ENCODE measurements around the gene SARDH.

SARDH gene

DNA sequence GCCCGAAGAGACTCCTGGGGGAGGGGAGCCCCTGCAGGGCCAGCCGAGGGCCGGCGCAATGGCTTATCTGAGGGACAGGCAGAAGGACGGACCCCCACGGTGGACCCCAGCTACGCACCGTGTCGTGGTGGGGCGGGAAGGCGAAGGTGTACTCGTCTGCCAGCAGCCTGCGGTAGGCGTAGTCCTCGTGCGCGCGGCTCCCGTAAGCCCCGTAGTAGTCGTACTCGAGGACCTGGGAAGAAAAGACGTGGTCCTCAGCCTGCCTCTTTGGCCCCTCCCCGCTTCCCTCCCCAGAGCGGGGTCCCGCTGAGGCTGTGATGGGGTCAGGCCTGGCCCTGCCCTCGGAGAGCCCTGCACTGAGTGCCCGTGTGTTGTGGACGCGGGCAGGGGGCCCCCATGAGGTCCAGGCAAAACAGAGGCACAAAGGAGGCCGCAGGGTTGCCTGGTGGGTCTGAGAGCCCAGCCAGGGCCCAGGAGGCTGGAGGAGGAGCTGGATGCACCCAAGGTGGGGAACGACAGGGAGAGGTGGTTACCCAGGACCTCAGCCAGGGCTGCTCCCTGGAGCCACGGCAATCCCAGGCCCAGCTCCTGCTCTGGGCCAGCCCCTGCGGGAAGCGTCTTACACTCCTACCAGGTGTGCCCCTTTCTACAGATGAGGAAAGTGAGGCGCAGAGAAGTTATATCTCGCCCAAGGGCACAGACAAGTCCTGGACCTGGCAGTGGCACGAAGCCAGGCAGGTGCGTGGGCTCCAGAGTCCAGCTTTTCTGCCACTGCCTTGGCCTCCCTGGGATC lies 35.2 kb downstream of the SARDH start:
- no peak overlapping the region for H3K4me3 ChIP-seq (ENCODE audit: low read depth, low read length)
- H3K9ac ChIP-seq (ENCODE audit: low read length), result no peak overlapping the region
- H3K4me1 ChIP-seq (ENCODE audit: control insufficient read depth, insufficient read depth, low read length), result peaks cover 17% of the 10 kb centered on the region
- no peak overlapping the region for H3K27ac ChIP-seq (ENCODE audit: low read depth, low read length)
- H3K9me3 ChIP-seq (ENCODE audit: control insufficient read depth, insufficient read depth, low read depth, low read length), result no peaks in the 10 kb centered on the region
- no peaks in the 10 kb centered on the region for H3K27me3 ChIP-seq (ENCODE audit: control insufficient read depth, insufficient read depth, low read length)
- no peaks in the 10 kb centered on the region for H3K36me3 ChIP-seq (ENCODE audit: control insufficient read depth, insufficient read depth, low read length)

- Histone ChIP-seq H3K27me3 (ENCODE audit: control insufficient read depth, insufficient read depth, low read length) (no peaks in the 10 kb centered on the region), H3K4me1 (ENCODE audit: control insufficient read depth, insufficient read depth, low read length) (peaks cover 17% of the 10 kb centered on the region), H3K9ac (ENCODE audit: low read length) (no peak overlapping the region), H3K27ac (ENCODE audit: low read depth, low read length) (no peak overlapping the region), H3K9me3 (ENCODE audit: control insufficient read depth, insufficient read depth, low read depth, low read length) (no peaks in the 10 kb centered on the region), H3K4me3 (ENCODE audit: low read depth, low read length) (no peak overlapping the region), H3K36me3 (ENCODE audit: control insufficient read depth, insufficient read depth, low read length) (no peaks in the 10 kb centered on the region)
These were observed 36.0 kb downstream of the SARDH start for GRCh38 chr9:133701981-133702797.

DNA sequence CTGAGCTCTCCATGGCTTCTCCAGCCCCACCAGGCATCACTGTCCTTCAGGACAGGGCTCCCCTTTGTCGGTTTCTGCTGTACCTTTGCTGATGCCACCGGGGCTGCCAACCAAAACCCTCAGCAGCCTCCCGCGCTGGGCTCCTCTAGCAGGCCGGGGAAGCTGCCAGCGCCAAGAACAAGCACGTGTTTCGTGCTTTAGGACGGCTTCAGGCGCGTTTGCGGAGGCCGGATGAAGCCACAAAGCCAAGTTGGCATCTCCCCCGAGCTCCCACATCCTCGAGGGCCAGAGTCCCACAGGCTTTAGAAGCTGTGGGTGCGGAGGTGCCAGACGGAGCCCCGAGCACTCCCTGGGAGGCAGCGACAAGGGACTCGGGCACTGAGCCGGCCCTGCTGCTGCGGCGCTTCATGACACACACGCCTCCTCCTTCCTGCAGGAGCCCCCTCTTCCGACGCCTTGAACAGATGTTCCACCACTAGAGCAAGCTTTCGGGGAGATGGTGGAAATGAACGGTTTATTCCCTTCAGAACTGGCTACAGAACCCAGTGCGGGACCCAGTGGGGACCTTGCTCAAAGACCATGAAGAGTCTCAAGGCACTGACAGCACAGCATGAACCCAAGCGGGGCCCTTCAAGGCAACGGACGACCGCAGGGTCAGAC lies 36.7 kb downstream of the SARDH start:
- H3K4me3 ChIP-seq (ENCODE audit: low read depth, low read length), result no peak overlapping the region
- H3K4me1 ChIP-seq (ENCODE audit: control insufficient read depth, insufficient read depth, low read length), result peaks cover 17% of the 10 kb centered on the region
- no peaks in the 10 kb centered on the region for H3K27me3 ChIP-seq (ENCODE audit: control insufficient read depth, insufficient read depth, low read length)
- no peak overlapping the region for H3K27ac ChIP-seq (ENCODE audit: low read depth, low read length)
- no peak overlapping the region for H3K9ac ChIP-seq (ENCODE audit: low read length)
- no peaks in the 10 kb centered on the region for H3K9me3 ChIP-seq (ENCODE audit: control insufficient read depth, insufficient read depth, low read depth, low read length)
- no peaks in the 10 kb centered on the region for H3K36me3 ChIP-seq (ENCODE audit: control insufficient read depth, insufficient read depth, low read length)

DNA sequence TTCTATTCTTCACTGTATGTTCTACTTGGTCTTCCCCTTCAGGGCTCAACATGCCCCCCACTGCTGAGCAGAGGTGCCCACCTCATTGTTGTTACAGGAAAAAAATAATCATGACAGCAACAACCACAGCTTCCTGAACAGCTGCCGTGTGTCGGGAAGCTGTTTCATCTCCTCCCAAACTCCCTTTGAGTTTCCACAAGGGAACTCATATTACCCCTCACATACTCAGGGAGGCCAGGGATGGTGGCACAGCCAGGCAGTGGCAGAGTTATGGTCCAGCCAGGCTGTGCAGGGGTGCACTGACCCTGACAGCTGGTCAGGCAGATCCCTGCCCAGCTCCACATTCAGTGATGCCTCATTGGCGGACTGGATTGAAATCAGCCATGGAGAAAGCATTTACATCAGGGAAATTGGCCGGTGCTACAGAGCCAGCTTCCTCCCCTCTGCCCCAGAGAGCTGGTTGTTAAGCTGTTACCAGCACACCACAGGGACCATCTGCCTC lies 37.3 kb downstream of the SARDH start:
- no peak overlapping the region for H3K27ac ChIP-seq (ENCODE audit: low read depth, low read length)
- H3K9ac ChIP-seq (ENCODE audit: low read length), result no peak overlapping the region
- H3K4me1 ChIP-seq (ENCODE audit: control insufficient read depth, insufficient read depth, low read length), result peaks cover 17% of the 10 kb centered on the region

DNA sequence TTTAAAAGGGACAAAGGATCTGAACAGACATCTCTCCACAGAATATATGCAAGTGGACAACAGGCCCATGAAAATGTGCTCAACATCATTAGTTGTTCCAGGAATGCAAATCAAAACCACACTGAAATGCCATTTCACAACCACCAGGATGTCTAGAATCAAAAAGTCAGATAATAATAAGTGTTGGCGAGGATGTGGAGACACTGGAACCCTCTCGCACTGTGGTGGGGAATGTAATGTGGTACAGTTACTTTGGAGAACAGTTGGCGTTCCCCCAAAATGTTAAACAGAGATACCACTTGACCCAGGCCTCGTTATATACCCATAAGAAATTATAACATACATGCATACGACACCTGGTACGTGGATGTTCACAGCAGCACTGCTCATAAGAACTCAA lies 38.6 kb downstream of the SARDH start:
- H3K27me3 ChIP-seq (ENCODE audit: control insufficient read depth, insufficient read depth, low read length), result no peaks in the 10 kb centered on the region
- H3K4me1 ChIP-seq (ENCODE audit: control insufficient read depth, insufficient read depth, low read length), result peaks cover 17% of the 10 kb centered on the region
- H3K4me3 ChIP-seq (ENCODE audit: low read depth, low read length), result no peak overlapping the region
- H3K9ac ChIP-seq (ENCODE audit: low read length), result no peak overlapping the region
- no peaks in the 10 kb centered on the region for H3K36me3 ChIP-seq (ENCODE audit: control insufficient read depth, insufficient read depth, low read length)
- H3K9me3 ChIP-seq (ENCODE audit: control insufficient read depth, insufficient read depth, low read depth, low read length), result no peaks in the 10 kb centered on the region
- H3K27ac ChIP-seq (ENCODE audit: low read depth, low read length), result no peak overlapping the region

More for the DNA sequence above, 37.3 kb downstream of the SARDH start:
- Histone ChIP-seq H3K9me3 (ENCODE audit: control insufficient read depth, insufficient read depth, low read depth, low read length) (no peaks in the 10 kb centered on the region), H3K4me3 (ENCODE audit: low read depth, low read length) (no peak overlapping the region), H3K36me3 (ENCODE audit: control insufficient read depth, insufficient read depth, low read length) (no peaks in the 10 kb centered on the region), H3K27me3 (ENCODE audit: control insufficient read depth, insufficient read depth, low read length) (no peaks in the 10 kb centered on the region)

DNA sequence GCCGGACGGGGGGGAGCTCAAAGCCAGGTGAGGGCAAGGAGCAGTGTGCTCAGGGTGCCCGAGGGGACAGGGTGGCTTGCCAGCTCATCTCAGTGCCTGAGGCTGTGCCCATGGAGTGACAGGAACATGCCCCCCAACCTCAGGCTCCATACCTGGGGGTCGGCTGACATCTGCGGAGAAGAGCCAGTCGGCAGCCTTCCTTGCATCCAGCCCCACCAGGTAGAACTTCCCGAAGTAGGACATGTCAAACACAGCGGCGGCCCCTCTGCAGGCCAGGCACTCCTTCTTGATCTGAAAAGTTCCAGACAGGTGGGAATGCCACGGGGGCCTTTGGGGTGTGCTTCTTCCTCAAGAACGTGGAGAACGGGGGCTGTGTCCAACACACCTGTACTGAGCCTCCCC lies 42.1 kb downstream of the SARDH start:
- no peaks in the 10 kb centered on the region for H3K9me3 ChIP-seq (ENCODE audit: control insufficient read depth, insufficient read depth, low read depth, low read length)
- peaks cover 6% of the 10 kb centered on the region; the same call in 1 of the 2 replicates for H3K4me1 ChIP-seq (ENCODE audit: control insufficient read depth, insufficient read depth, low read length)
- H3K27me3 ChIP-seq (ENCODE audit: control insufficient read depth, insufficient read depth, low read length), result no peaks in the 10 kb centered on the region
- H3K36me3 ChIP-seq (ENCODE audit: control insufficient read depth, insufficient read depth, low read length), result no peaks in the 10 kb centered on the region
- H3K4me3 ChIP-seq (ENCODE audit: low read depth, low read length), result no peak overlapping the region
- H3K9ac ChIP-seq (ENCODE audit: low read length), result no peak overlapping the region
- H3K27ac ChIP-seq (ENCODE audit: low read depth, low read length), result no peak overlapping the region

DNA sequence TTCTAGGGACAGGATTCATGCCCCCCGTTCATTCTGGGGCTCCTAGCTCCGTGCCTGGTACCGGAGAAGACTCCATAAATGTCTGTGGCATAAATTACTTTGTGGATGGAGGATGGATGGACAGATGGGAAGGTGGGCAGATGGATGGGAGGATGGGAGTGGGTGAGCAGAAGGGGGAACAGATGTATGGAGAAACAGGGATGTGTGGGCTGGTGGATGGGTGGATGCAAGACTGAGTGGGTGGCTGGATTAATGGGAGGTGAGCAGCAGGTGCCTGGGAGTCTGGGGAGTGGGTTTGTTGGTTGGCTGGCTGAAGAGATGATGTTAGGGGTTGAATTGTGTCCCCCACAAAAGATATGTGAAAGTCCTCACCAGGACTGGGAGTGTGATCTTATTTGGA lies 43.5 kb downstream of the SARDH start:
- Histone ChIP-seq H3K4me3 (ENCODE audit: low read depth, low read length) (no peak overlapping the region), H3K4me1 (ENCODE audit: control insufficient read depth, insufficient read depth, low read length) (peaks cover 6% of the 10 kb centered on the region; the same call in 1 of the 2 replicates), H3K9me3 (ENCODE audit: control insufficient read depth, insufficient read depth, low read depth, low read length) (no peaks in the 10 kb centered on the region), H3K27me3 (ENCODE audit: control insufficient read depth, insufficient read depth, low read length) (no peaks in the 10 kb centered on the region), H3K36me3 (ENCODE audit: control insufficient read depth, insufficient read depth, low read length) (no peaks in the 10 kb centered on the region), H3K9ac (ENCODE audit: low read length) (no peak overlapping the region), H3K27ac (ENCODE audit: low read depth, low read length) (no peak overlapping the region)

DNA sequence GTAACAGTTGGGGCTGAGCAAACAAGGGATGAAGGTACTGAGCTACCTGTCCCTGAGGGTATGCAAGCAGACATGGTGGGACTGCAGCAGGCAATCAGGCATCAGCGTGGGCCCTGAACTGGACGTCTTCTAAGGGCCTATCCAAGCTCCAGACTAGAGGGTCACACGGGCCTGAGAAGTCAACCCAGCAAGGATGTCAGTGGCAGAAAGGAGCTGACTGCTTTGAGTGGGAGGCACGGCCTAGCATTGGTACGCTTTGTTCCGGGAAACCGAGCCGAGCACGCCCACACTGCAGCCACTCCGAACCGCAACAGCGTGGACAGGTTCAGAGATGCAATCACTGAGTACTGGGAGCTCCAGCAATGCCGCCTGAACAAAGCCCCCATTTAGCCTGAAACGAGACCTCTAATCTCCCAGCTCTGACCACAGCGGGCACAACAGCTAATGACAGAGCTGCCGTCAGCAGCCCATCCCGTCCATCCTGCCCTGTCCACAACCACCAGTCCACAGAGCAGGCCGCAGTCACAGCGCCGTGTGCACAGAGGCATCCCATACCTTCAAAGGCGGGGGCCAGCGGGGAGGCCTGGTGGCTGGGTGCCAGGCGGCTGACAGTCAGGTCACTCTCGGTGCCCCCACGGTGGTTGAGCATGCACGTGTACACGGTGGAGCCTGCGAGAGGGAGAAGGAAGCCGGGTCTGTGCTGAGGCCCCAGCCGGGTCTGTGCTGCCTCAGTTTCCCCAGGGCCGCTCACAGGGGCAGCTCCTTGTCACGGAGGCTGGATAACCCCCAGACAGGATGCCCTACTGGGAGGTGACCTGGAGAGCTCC lies 44.2 kb downstream of the SARDH start:
- H3K4me3 ChIP-seq (ENCODE audit: low read depth, low read length), result no peak overlapping the region
- no peaks in the 10 kb centered on the region for H3K9me3 ChIP-seq (ENCODE audit: control insufficient read depth, insufficient read depth, low read depth, low read length)
- H3K27ac ChIP-seq (ENCODE audit: low read depth, low read length), result no peak overlapping the region
- no peaks in the 10 kb centered on the region for H3K36me3 ChIP-seq (ENCODE audit: control insufficient read depth, insufficient read depth, low read length)
- H3K9ac ChIP-seq (ENCODE audit: low read length), result no peak overlapping the region
- H3K4me1 ChIP-seq (ENCODE audit: control insufficient read depth, insufficient read depth, low read length), result peaks cover 6% of the 10 kb centered on the region; the same call in 1 of the 2 replicates
- no peaks in the 10 kb centered on the region for H3K27me3 ChIP-seq (ENCODE audit: control insufficient read depth, insufficient read depth, low read length)

- Histone ChIP-seq H3K27me3 (ENCODE audit: control insufficient read depth, insufficient read depth, low read length) (no peaks in the 10 kb centered on the region), H3K27ac (ENCODE audit: low read depth, low read length) (no peak overlapping the region), H3K36me3 (ENCODE audit: control insufficient read depth, insufficient read depth, low read length) (no peaks in the 10 kb centered on the region)
These were observed 45.0 kb downstream of the SARDH start for GRCh38 chr9:133693116-133693515.

GRCh38 chr9:133692364-133692985 lies 45.7 kb downstream of the SARDH start:
- H3K27ac ChIP-seq (ENCODE audit: low read depth, low read length), result no peak overlapping the region
- no peaks in the 10 kb centered on the region for H3K36me3 ChIP-seq (ENCODE audit: control insufficient read depth, insufficient read depth, low read length)

More at GRCh38 chr9:133693116-133693515, 45.0 kb downstream of the SARDH start:
- H3K9me3 ChIP-seq (ENCODE audit: control insufficient read depth, insufficient read depth, low read depth, low read length), result no peaks in the 10 kb centered on the region
- H3K4me3 ChIP-seq (ENCODE audit: low read depth, low read length), result no peak overlapping the region
- peaks cover 6% of the 10 kb centered on the region; the same call in 1 of the 2 replicates for H3K4me1 ChIP-seq (ENCODE audit: control insufficient read depth, insufficient read depth, low read length)
- H3K9ac ChIP-seq (ENCODE audit: low read length), result no peak overlapping the region

More at GRCh38 chr9:133692364-133692985, 45.7 kb downstream of the SARDH start:
- Histone ChIP-seq H3K9me3 (ENCODE audit: control insufficient read depth, insufficient read depth, low read depth, low read length) (no peaks in the 10 kb centered on the region), H3K4me1 (ENCODE audit: control insufficient read depth, insufficient read depth, low read length) (peaks cover 6% of the 10 kb centered on the region; the same call in 1 of the 2 replicates), H3K4me3 (ENCODE audit: low read depth, low read length) (no peak overlapping the region), H3K27me3 (ENCODE audit: control insufficient read depth, insufficient read depth, low read length) (no peaks in the 10 kb centered on the region), H3K9ac (ENCODE audit: low read length) (no peak overlapping the region)

Data from HUES6 (cell line).